GM19397 (cell line): ENCODE results near the gene TPGS2.
"Not testable (repeated sequence)": the region's sequence is repeated elsewhere in the genome, so short reads cannot be mapped to it uniquely, and the experiment has no call there.

ENCODE experiments used
- ATAC-seq: cut with Tn5 transposase; IDR thresholded peaks from one replicate; pipeline ENCODE4 v1.9.1; 2021; ENCODE audit warnings: mild to moderate bottlenecking, moderate library complexity; ENCODE audit not compliant: unreplicated experiment

Gene TPGS2

DNA sequence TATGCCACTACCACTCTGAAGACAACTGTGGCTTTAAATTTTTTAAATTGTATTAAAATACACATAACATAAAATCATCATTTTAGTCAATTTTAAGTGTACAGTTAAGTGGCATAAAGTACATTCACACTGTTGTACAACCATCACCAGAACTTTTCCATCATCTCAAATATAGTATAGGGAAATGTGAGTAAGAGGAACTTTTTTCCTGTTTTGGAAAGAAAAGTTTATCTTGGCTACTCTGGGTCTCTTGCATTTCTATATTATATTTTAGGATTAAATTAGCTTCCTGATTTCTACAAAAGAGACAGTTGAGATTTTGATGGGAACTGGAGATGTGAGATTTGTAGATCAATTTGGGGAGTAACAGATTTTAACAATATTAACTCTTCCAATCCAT, 3.3 kb downstream of the TPGS2 start:
- ATAC-seq, result no peak

DNA sequence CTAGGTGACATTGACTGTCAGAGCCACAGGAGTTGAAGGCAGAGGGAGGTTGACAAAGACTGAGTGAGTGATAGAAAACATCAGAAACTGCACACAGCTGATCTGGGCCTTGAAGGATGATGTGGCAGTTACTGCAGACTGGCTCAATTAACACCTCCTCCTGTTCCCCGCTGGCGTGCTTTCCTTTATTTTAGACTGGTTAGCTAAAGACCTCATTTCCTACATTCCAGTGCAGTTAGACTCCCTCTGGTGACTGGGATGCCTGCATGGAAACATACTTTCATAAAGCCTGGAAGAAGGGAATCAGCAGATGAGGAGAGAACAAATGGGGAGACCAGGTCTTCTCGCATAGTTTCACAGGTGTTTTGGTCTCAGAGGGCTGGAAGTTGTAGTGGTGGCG, 7.1 kb downstream of the TPGS2 start:
- ATAC-seq, result no peak

- no peak for ATAC-seq
Observed at GRCh38 chr18:36819621-36820020, 9.2 kb downstream of the TPGS2 start.

DNA sequence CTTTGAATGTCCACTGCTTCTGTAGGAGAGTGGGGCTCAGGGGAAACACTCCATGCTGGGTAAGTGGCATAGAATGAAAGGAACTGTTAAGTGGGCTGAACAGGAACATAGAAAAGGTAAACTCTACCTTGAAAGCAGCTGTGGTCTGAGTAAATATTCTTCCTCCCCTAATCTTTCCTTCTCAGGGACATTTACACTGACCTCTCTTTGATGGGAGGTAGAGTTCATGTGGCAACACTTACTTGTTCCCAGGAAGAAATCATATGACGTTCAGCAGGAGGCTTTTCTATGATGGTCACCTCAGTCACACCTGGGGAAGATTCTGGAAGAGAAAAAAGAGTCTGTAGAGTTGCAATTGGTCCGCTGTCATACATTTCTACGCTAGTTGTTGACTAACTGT, 10.2 kb downstream of the TPGS2 start:
- no peak for ATAC-seq

- no peak for ATAC-seq
Observed at GRCh38 chr18:36817039-36817438, 11.8 kb downstream of the TPGS2 start.

- ATAC-seq, result not testable (repeated sequence)
Observed at GRCh38 chr18:36816096-36816495, 12.7 kb downstream of the TPGS2 start.

- no peak for ATAC-seq
Observed at GRCh38 chr18:36814994-36815393, 13.8 kb downstream of the TPGS2 start.

DNA sequence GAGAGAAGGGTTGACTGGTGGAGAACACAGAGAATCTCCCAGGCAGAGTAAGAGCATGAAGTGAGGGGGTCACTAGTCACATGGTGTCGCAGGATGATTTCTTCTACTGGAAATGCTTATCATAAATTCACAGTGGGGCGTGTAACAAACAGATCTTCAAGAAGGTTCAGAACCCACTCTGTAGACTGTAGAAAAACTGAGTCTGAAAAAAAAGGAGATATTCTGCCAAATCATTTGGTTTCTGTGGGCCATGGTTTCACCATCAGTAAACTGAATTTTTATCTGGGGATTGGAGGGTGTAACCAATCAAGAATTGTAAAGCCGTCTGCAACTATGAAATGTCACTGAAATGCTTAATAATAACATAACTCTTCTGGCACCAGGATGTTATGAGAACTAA, 15.0 kb downstream of the TPGS2 start:
- no peak for ATAC-seq

DNA sequence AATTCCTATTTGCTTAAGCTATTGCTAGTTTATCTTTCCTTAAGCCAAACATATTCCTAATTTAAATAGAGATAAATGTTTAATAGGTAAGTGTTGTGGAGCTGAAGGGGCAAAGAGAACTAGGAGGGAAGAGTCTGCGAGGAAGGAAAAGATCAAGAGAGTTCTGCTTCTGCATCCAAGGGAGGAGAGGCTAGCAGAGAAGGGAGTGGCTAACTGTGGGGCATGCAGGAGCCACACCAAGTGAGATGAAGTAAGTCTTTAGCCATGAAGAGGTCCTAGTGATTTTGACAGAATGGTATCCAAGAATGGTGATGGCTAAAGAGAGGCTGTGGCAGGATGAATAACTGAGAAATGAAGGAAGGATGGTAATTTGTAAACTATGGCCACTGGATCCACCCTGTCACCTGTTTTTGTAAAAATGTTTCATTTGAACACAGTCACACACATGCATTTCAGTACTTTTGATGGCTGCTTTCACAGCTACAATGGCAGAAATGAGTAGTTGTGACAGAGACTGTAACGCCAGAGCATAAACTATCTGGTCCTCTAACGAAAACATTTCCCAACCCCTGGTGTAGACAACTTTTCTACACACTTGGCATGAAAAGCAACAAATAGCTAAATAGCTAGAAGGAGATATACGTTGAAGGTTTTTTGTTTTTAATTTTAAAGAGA, 15.6 kb downstream of the TPGS2 start:
- ATAC-seq, result no peak

- ATAC-seq, result no peak
Observed at GRCh38 chr18:36812678-36813077, 16.1 kb downstream of the TPGS2 start.

DNA sequence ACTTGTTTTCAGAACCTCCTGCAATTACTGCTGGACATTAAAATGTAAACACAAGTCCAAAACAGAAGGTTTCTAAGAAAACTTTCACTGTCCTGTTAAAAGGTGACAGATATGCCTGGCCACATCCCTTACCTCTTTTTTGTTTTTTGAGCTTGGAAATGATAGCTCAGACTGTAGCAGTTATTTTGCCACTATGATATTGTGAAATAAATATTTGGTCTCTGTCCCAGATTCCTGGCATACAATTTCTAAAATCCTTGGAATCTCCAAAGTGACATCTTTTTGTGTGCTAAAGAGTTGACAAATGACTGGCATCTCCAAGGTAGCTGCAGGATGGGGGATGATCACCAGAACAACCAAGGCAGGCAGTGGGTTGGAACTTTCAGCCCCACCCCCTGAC, 16.8 kb downstream of the TPGS2 start:
- no peak for ATAC-seq

DNA sequence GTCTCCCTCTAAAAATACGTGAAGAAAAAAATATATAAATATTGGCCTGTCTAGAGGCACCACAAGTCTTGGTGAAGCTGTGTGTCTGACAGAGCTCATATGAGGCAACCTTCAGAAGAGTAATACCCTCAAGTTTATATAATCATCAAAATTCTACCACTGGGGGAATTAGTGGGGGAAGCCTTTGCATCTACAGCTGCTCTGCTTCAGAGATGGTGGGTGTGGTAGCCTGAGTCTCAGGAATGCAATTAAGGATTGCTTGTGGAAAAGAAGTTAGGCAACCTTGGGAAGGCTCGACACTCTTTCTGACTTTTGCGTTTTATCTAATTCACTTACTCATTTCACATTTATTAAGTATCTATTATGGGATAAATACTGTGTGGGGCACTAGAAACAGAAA, 17.4 kb downstream of the TPGS2 start:
- ATAC-seq, result no peak

- ATAC-seq, result peak; percentile 87
Observed at GRCh38 chr18:36809590-36810381, 19.0 kb downstream of the TPGS2 start.

DNA sequence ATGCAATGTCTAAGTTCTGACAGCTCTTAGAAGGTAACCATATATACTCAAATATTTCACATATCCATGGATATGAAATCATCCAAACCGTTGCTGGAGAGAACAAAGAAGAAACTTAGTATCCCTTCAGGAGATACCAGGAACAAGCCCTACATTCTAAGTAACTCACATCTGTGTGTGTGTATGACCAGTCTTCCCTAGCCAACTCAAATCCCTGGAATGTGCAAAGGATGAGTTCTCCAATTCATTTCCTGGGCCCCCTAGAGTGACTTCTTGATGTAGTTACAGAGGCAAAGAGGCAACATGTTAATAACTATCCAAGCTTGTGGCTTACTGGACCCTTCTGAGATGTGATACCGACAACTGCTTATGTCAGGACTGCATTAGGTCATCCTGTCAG, 20.1 kb downstream of the TPGS2 start:
- no peak for ATAC-seq

DNA sequence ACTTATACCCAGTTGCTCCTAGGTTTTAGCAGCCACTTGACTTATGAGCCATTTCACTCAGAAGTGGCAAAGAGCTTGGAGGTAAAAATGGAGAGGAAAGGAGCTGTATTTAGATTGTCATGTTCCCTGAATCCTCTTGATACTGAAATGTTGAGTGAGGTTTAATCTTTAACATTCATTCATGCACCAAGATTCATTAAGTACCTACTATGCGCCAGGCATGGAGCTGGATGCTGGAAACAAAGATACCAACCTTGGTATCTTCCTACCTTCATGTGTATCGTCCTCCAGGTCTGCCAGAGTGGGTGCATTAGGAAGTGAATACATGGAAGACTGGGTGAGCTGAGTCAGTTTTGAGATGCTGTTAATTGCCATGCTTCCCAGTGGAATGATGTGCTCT, 23.7 kb downstream of the TPGS2 start:
- no peak for ATAC-seq

GRCh38 chr18:36798738-36799473, 29.9 kb downstream of the TPGS2 start:
- no peak for ATAC-seq

DNA sequence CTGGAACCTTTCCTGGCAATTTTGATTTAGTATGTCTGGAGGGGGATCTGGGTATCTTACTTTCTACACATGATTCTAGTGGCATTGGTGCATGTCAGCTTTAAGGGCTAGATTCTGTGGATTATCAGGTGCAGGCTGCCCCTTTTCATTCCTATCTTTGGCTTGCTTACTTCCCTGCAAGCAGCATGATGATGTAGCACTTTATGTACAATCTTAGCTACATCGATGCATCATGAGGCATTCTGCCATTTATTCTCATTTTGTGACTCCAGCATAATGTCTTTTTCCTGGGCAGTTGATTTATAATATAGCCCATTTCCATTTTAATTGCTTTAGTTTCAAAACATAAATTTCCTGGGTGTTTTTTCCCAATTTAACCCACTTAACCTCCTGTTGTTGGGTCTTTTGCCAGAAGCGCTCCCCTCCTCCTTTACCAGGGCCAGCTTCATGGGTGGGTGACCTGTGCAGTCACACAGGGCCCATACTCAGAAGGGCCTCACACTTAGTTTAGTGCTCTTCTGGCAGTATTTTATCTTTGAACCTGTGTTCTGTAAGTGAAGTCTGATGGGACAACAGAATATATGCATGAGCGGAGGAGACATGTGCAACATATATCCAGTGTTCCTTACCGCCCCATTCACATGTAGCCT, 36.0 kb downstream of the TPGS2 start:
- ATAC-seq, result no peak

DNA sequence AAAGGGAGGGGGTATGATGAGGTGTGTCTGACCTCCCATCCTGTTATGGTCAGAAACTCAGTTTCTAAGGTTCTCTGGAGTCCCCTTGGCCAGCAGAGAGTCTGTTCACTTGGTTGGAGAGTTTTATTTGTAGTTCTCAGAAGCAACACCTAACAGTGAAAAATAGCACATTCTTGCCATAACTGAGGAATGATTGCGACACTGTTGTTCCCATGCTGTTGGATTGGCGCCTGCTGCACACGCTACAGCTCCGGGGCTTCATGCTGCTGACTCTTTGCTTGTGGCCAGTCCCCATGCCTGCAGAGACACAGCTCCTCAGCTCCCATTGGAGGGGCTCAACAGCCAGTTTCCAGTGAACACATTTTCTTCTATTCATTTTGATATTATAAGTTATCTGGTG, 42.1 kb downstream of the TPGS2 start:
- no peak for ATAC-seq

DNA sequence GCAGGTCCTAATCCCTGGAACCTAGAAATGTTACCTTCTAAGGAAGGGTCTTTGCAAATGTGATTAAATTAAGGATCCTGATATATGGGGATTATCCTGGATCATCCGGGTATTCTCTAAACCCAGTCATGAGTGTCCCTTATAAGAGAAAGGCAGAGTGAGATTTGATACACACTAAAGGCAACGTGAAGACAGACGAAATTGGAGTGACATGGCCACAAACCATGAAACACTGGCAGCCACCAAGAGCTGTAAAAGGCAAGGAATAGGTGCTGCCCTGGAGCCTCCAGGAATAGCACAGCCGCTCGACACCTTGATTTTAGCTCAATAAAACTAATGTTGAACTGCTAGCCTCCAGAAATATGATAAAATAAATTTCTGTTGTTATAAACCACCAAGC, 45.0 kb downstream of the TPGS2 start:
- ATAC-seq, result no peak

DNA sequence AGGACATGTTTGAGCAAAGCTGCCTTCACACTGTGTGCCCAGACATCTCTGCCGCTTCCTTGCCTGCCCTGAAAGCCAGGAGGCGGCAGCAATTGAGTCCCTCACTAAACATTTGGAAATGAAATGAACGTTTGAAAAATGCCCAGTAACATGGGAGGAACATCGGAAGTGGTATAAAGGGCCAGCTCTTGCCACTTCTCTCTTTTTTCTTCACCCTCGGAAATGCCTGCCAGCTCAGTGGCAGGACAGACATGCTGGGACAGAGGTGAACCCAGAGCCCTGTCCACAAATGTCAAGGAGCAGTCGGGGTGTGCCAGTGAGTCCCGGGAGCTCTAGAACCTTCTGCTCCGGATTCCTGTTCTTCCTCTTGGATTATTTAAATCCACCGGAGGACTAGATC, 46.1 kb downstream of the TPGS2 start:
- no peak for ATAC-seq

DNA sequence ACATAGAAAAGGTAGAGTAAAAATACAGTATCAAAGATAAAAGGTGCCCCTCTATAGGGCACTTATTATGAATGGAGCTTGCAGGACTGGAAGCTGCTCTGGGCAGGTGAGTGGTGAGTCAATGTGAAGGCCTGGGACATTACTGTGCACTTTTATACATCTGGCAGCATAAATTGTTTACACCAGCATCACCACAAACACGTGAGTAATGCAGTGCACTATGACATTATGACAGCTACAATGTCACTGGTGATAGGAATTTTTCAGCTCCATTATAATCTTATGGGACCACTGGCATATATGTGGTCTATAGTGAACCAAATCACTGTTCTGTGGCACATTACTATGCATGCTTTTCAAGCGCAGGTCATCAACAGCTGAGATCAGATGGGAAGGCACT, 48.1 kb downstream of the TPGS2 start:
- no peak for ATAC-seq
